GM23338 (cell line): ENCODE results near the gene CASP8. TPM values are rescaled to one million over a fixed set of nuclear protein-coding genes. Genes with fewer than 3 reads are reported as not detected.

Source experiments
- ATAC-seq: fragments of 200-7000 bp; cut with Tn5 transposase; 3 replicates; pipeline ENCODE4 v1.9.1; 2020
- DNase-seq: peaks from one replicate; pipeline ENCODE4 v3.0.0-alpha.2; 2015; ENCODE audit warnings: low spot score
- H2AFZ ChIP-seq: fragments of 200-600 bp; sonication (generic); 2 replicates; pipeline ENCODE4 v1.8.0; 2016; ENCODE audit warnings: antibody characterized with exemption, mild to moderate bottlenecking, moderate library complexity
- H3F3A ChIP-seq: fragments of 200-600 bp; sonication (generic); replicated peaks from 2 replicates; pipeline ENCODE4 v1.8.0; 2017; ENCODE audit warnings: antibody characterized with exemption, mixed run types, low read depth
- H3K27ac ChIP-seq: fragments of 200-600 bp; sonication (generic); 2 replicates; pipeline ENCODE4 v1.6.1; 2016; ENCODE audit warnings: low read depth
- H3K27me3 ChIP-seq: fragments of 200-600 bp; sonication (generic); 2 replicates; pipeline ENCODE4 v1.8.0; 2016; ENCODE audit warnings: mild to moderate bottlenecking, mixed run types, moderate library complexity; ENCODE audit not compliant: insufficient read depth
- H3K36me3 ChIP-seq: fragments of 200-600 bp; sonication (generic); 2 replicates; pipeline ENCODE4 v1.8.0; 2016; ENCODE audit warnings: mild to moderate bottlenecking; ENCODE audit not compliant: insufficient read depth
- H3K4me1 ChIP-seq: fragments of 200-600 bp; sonication (generic); 2 replicates; pipeline ENCODE4 v1.8.0; 2016; ENCODE audit warnings: mild to moderate bottlenecking, moderate library complexity; ENCODE audit not compliant: insufficient read depth
- H3K4me2 ChIP-seq: fragments of 200-600 bp; sonication (generic); 2 replicates; pipeline ENCODE4 v1.7.1; 2017; ENCODE audit warnings: mixed run types
- H3K4me3 ChIP-seq: fragments of 200-600 bp; sonication (generic); 2 replicates; pipeline ENCODE4 v1.6.1; 2016; ENCODE audit warnings: mixed run types
- H3K79me2 ChIP-seq: fragments of 200-600 bp; sonication (generic); replicated peaks from 2 replicates; pipeline ENCODE4 v1.8.0; 2017; ENCODE audit warnings: mild to moderate bottlenecking; ENCODE audit not compliant: insufficient read depth
- H3K9me2 ChIP-seq: fragments of 200-600 bp; sonication (generic); 2 replicates; pipeline ENCODE4 v1.8.0; 2017; ENCODE audit not compliant: insufficient read depth
- H4K20me1 ChIP-seq: fragments of 200-600 bp; sonication (generic); replicated peaks from 2 replicates; pipeline ENCODE4 v1.8.0; 2017; ENCODE audit warnings: mild to moderate bottlenecking; ENCODE audit not compliant: insufficient read depth
- H3K27ac Mint-ChIP-seq: 2 replicates; pipeline ENCODE4 v1.8.0; 2020; ENCODE audit warnings: inconsistent platforms, mild to moderate bottlenecking, moderate library complexity, mixed read lengths
- H3K27me3 Mint-ChIP-seq: 3 replicates; pipeline ENCODE4 v1.8.0; 2022; ENCODE audit warnings: low read depth, mild to moderate bottlenecking, moderate library complexity, mixed read lengths, inconsistent platforms; ENCODE audit not compliant: insufficient read depth, poor library complexity
- H3K36me3 Mint-ChIP-seq: 3 replicates; pipeline ENCODE4 v1.8.0; 2021; ENCODE audit warnings: low read depth, mild to moderate bottlenecking, inconsistent platforms, moderate library complexity, mixed read lengths
- H3K4me1 Mint-ChIP-seq: 3 replicates; pipeline ENCODE4 v1.8.0; 2020; ENCODE audit warnings: mild to moderate bottlenecking, inconsistent platforms, mixed read lengths
- H3K4me3 Mint-ChIP-seq: 3 replicates; pipeline ENCODE4 v1.8.0; 2021; ENCODE audit warnings: moderate library complexity, mild to moderate bottlenecking, inconsistent platforms, mixed read lengths
- H3K9me3 Mint-ChIP-seq: 3 replicates; pipeline ENCODE4 v1.8.0; 2020; ENCODE audit warnings: moderate library complexity, mild to moderate bottlenecking, inconsistent platforms, mixed read lengths
- CREB1 ChIP-seq: fragments of 250-450 bp; sonication (Bioruptor Pico); IDR thresholded peaks from 2 replicates; pipeline ENCODE4 v1.5.0; 2020; ENCODE audit warnings: low read depth, mild to moderate bottlenecking, moderate library complexity
- EZH2 ChIP-seq: fragments of 200-600 bp; sonication (generic); IDR thresholded peaks from one replicate; pipeline ENCODE4 v1.8.0; 2017; ENCODE audit warnings: antibody characterized with exemption, mild to moderate bottlenecking, low read depth; ENCODE audit not compliant: unreplicated experiment
- EZH2phosphoT487 ChIP-seq: fragments of 200-600 bp; sonication (generic); IDR thresholded peaks from one replicate; pipeline ENCODE4 v1.8.1; 2018; ENCODE audit warnings: antibody characterized with exemption; ENCODE audit not compliant: unreplicated experiment
- JUNB ChIP-seq: IDR thresholded peaks from one replicate; pipeline ENCODE4 v1.6.1; 2016; ENCODE audit warnings: antibody characterized with exemption; ENCODE audit not compliant: unreplicated experiment
- NANOG ChIP-seq: IDR thresholded peaks from 2 replicates; pipeline ENCODE4 v1.6.1; 2016; ENCODE audit warnings: antibody characterized with exemption, borderline replicate concordance
- POLR2AphosphoS5 ChIP-seq: IDR thresholded peaks from 2 replicates; pipeline ENCODE4 v1.6.1; 2016; ENCODE audit warnings: antibody characterized with exemption, low read depth
- STAT1 ChIP-seq: IDR thresholded peaks from one replicate; pipeline ENCODE4 v1.6.1; 2016; ENCODE audit warnings: antibody characterized with exemption; ENCODE audit not compliant: unreplicated experiment
- ZNF114 ChIP-seq: fragments of 250-450 bp; sonication (Bioruptor Pico); IDR thresholded peaks from 2 replicates; pipeline ENCODE4 v1.5.0; 2020; ENCODE audit warnings: mild to moderate bottlenecking, moderate library complexity
- ZNF331 ChIP-seq: fragments of 250-450 bp; sonication (Bioruptor Pico); IDR thresholded peaks from 2 replicates; pipeline ENCODE4 v1.5.0; 2020; ENCODE audit warnings: low read depth, mild to moderate bottlenecking, moderate library complexity
- ZNF462 ChIP-seq: fragments of 250-450 bp; sonication (Bioruptor Pico); IDR thresholded peaks from 2 replicates; pipeline ENCODE4 v1.5.0; 2020; ENCODE audit warnings: mild to moderate bottlenecking, moderate library complexity
- polyA plus RNA-seq: library from polyadenylated mRNA; unstranded; fragments of >200 nt; fragmentation: Nextera tagmentation; extraction: Ambion mirVana; gene quantifications from 2 replicates; pipeline ENCODE4 v1.2.1, GENCODE V29; 2016
- total RNA-seq: library from RNA; depleted of rRNA; stranded (reverse); fragments of >200 nt; shearing (Covaris generic); gene quantifications from 2 replicates; pipeline ENCODE4 v1.2.3, GENCODE V29; 2014
- TF ChIP-seq, protein P1 (sequence below): IDR thresholded peaks from one replicate; pipeline ENCODE4 v1.6.1; 2018; ENCODE audit warnings: antibody characterized with exemption; ENCODE audit not compliant: unreplicated experiment
- TF ChIP-seq, protein P2 (sequence below), 2 experiments: fragments of 200-600 bp in 1 of 2; sonication (generic) in 1 of 2; conservative IDR thresholded peaks; 2 replicates each; pipeline versions ENCODE4 v1.5.1 to v1.6.1; 2016 to 2017; ENCODE audit warnings: antibody characterized with exemption in 2 of 2, low read depth in 2 of 2, mild to moderate bottlenecking in 2 of 2, moderate library complexity in 1 of 2
- TF ChIP-seq, protein P3 (sequence below): IDR thresholded peaks from 2 replicates; pipeline ENCODE4 v1.6.1; 2016; ENCODE audit warnings: antibody characterized with exemption

Gene CASP8
- total and polyA plus RNA-seq, 2 experiments from 2014 or later: 2.3 to 3.6 TPM

GRCh38 chr2:201276511-201276910 lies 16.2 kb downstream of the CASP8 start:
- no peaks in the 10 kb centered on the region for H3F3A ChIP-seq
- no peaks in the 10 kb centered on the region for H3K9me3 Mint-ChIP-seq
- no peaks in the 10 kb centered on the region for H3K79me2 ChIP-seq
- H3K36me3 Mint-ChIP-seq: no peaks in the 10 kb centered on the region
- H3K4me1 ChIP-seq: no peaks in the 10 kb centered on the region
- H3K36me3 ChIP-seq: no peaks in the 10 kb centered on the region
- no peak overlapping the region for H3K4me3 Mint-ChIP-seq
- H3K9me2 ChIP-seq: no peaks in the 10 kb centered on the region
- H3K27ac ChIP-seq: no peak overlapping the region
- no peak for DNase-seq
- H3K4me2 ChIP-seq: no peak overlapping the region
- H3K27me3 Mint-ChIP-seq: no peaks in the 10 kb centered on the region
- no peaks in the 10 kb centered on the region for H4K20me1 ChIP-seq
- H3K4me1 Mint-ChIP-seq: no peaks in the 10 kb centered on the region
- no peak overlapping the region for H3K4me3 ChIP-seq
- no peak overlapping the region for H2AFZ ChIP-seq
- H3K27ac Mint-ChIP-seq: no peak overlapping the region
- ATAC-seq: no peak
- TF ChIP-seq, protein P1, sequence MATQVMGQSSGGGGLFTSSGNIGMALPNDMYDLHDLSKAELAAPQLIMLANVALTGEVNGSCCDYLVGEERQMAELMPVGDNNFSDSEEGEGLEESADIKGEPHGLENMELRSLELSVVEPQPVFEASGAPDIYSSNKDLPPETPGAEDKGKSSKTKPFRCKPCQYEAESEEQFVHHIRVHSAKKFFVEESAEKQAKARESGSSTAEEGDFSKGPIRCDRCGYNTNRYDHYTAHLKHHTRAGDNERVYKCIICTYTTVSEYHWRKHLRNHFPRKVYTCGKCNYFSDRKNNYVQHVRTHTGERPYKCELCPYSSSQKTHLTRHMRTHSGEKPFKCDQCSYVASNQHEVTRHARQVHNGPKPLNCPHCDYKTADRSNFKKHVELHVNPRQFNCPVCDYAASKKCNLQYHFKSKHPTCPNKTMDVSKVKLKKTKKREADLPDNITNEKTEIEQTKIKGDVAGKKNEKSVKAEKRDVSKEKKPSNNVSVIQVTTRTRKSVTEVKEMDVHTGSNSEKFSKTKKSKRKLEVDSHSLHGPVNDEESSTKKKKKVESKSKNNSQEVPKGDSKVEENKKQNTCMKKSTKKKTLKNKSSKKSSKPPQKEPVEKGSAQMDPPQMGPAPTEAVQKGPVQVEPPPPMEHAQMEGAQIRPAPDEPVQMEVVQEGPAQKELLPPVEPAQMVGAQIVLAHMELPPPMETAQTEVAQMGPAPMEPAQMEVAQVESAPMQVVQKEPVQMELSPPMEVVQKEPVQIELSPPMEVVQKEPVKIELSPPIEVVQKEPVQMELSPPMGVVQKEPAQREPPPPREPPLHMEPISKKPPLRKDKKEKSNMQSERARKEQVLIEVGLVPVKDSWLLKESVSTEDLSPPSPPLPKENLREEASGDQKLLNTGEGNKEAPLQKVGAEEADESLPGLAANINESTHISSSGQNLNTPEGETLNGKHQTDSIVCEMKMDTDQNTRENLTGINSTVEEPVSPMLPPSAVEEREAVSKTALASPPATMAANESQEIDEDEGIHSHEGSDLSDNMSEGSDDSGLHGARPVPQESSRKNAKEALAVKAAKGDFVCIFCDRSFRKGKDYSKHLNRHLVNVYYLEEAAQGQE: no peak
- TF ChIP-seq EZH2phosphoT487 (no peak), ZNF462 (CRISPR knock-in tag) (no peak), JUNB (no peak), ZNF331 (CRISPR knock-in tag) (no peak), STAT1 (no peak), CREB1 (CRISPR knock-in tag) (no peak), POLR2AphosphoS5 (no peak), NANOG (no peak), EZH2 (no peak), ZNF114 (CRISPR knock-in tag) (no peak)
- TF ChIP-seq, protein P2, sequence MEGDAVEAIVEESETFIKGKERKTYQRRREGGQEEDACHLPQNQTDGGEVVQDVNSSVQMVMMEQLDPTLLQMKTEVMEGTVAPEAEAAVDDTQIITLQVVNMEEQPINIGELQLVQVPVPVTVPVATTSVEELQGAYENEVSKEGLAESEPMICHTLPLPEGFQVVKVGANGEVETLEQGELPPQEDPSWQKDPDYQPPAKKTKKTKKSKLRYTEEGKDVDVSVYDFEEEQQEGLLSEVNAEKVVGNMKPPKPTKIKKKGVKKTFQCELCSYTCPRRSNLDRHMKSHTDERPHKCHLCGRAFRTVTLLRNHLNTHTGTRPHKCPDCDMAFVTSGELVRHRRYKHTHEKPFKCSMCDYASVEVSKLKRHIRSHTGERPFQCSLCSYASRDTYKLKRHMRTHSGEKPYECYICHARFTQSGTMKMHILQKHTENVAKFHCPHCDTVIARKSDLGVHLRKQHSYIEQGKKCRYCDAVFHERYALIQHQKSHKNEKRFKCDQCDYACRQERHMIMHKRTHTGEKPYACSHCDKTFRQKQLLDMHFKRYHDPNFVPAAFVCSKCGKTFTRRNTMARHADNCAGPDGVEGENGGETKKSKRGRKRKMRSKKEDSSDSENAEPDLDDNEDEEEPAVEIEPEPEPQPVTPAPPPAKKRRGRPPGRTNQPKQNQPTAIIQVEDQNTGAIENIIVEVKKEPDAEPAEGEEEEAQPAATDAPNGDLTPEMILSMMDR (conservative IDR thresholded peaks at IDR 0.05; ENCODE audit: low read depth in 2 of 2): no peak
- TF ChIP-seq, protein P3, sequence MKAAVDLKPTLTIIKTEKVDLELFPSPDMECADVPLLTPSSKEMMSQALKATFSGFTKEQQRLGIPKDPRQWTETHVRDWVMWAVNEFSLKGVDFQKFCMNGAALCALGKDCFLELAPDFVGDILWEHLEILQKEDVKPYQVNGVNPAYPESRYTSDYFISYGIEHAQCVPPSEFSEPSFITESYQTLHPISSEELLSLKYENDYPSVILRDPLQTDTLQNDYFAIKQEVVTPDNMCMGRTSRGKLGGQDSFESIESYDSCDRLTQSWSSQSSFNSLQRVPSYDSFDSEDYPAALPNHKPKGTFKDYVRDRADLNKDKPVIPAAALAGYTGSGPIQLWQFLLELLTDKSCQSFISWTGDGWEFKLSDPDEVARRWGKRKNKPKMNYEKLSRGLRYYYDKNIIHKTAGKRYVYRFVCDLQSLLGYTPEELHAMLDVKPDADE: no peak
- no peaks in the 10 kb centered on the region for H3K27me3 ChIP-seq
